Pons (tissue), 1 donor: ENCODE data around the gene PERM1.
A peak's percentile ranks its signal among the peaks of the same experiment; 100 is the strongest.
"Not testable (repeated sequence)": the region's sequence is repeated elsewhere in the genome, so short reads cannot be mapped to it uniquely, and the experiment has no call there.

Experiments
- DNase-seq: peaks from one replicate; pipeline ENCODE4 v3.0.0-alpha.2; 2016; ENCODE audit warnings: low spot score

Gene PERM1

DNA sequence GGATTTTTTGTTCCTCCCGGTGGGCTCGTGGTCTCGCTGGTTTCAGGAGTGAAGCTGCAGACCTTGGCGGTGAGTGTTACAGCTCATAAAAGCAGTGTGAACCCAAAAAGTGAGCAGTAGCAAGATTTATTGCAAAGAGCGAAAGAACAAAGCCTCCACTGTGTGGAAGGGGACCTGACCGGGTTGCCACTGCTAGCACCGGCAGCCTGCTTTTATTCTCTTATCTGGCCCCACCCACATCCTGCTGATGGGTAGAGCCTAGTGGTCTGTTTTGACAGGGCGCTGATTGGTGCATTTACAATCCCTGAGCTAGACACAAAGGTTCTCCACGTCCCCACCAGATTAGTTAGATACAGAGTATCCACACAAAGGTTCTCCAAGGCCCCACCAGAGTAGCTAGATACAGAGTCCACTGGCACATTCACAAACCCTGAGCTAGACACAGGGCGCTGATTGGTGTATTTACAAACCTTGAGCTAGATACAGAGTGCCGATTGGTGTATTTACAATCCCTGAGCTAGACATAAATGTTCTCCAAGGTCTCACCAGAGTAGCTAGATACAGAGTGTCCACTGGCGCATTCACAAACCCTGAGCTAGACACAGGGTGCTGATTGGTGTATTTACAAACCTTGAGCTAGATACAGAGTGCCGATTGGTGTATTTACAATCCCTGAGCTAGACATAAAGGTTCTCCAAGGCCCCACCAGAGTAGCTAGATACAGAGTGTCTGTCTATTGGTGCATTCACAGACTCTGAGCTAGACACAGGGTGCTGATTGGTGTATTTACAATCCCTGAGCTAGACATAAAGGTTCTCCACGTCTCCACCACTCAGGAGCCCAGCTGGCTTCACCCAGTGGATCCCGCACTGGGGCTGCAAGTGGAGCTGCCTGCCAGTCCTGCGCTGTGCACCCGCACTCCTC is 35.8 kb upstream of the PERM1 start:
- DNase-seq, result not testable (repeated sequence)

GRCh38 chr1:1014799-1015681 is 33.1 kb upstream of the PERM1 start:
- no peak for DNase-seq

- DNase-seq, result no peak
These were observed 32.2 kb upstream of the PERM1 start for GRCh38 chr1:1013922-1014648.

DNA sequence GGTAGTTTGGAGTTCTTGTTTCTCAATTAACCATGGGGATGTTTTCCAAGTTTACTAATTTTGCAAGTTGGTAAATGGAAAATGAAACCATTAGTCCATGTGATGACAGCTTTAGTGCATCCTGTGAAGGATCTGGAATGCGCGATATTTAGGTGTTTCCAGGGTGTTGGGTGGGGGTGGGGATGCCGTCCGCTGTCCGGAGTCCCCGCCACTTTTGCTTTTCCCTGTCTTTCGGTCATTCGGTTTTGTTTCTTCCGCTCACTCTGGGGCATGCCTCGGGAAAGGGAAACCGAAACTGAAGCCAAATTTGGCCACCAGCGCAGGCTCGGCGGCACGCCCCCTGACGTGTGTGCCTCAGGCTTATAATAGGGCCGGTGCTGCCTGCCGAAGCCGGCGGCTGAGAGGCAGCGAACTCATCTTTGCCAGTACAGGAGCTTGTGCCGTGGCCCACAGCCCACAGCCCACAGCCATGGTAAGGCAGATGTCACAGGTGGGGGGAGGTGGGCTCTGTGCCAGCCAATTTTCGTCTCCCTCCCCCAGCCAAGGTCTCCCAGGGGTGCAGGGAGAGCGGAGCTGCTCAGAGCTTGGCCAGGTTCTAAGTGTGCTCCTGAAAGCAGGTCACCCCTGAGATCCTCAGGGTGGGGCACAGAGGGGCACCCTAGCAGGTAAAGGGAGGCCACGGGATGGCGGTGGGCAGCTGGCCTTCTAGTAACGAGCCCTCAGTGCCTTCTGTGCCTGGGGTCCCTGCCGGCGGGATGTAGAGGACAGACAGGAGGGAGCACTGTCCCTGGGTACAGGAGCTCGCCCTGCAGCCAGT is 31.4 kb upstream of the PERM1 start, which contains the start of gene ISG15:
Gene ISG15 (plus strand): TSS at position 393 of the 817 bp plus-strand sequence. CDS start 77 bp downstream, at position 470.
- DNase-seq, result peak; percentile 81

DNA sequence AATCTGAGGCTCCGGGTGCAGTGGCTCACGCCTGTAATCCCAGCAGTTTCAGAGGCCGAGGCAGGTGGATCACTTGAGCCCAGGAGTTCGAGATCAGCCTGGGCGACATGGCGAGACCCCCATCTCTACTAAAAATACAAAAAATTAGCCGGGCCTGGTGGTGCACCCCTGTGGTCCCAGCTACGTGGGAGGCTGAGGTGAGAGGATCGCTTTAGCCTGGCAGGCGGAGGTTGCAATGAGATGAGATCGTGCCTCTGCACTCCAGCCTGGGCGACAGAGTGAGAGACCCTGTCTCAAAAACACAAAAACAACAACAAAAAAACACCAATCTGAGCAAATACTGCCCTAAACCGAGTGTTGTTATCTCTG is 30.8 kb upstream of the PERM1 start:
- DNase-seq, result not testable (repeated sequence)

DNA sequence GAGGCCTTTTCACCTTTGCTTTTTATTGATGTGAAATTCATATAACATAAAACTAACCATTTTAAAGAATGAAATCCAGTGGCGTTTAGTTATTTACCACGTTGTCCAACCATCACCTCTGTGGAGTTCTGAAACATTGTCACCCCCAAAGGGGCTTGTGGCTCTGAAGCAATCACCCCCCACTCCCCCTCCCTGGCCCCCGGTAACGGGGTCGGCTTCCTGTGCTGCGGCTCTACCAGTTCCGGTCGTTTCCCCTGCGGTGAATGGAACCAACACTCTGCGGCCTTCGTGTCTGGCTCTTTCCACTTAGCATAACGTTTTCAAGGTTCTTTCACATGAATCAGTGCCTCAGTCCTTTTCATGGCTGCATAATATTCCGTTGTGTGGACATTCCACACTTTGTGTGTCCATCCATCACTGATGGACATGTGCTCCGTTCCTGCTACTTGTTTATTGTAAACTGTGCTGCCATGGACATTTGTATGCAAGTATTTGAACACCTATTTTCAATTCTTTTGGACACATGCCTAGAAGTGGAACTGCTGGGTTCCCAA is 29.6 kb upstream of the PERM1 start:
- no peak for DNase-seq

GRCh38 chr1:1010131-1010530 is 28.2 kb upstream of the PERM1 start:
- not testable (repeated sequence) for DNase-seq

DNA sequence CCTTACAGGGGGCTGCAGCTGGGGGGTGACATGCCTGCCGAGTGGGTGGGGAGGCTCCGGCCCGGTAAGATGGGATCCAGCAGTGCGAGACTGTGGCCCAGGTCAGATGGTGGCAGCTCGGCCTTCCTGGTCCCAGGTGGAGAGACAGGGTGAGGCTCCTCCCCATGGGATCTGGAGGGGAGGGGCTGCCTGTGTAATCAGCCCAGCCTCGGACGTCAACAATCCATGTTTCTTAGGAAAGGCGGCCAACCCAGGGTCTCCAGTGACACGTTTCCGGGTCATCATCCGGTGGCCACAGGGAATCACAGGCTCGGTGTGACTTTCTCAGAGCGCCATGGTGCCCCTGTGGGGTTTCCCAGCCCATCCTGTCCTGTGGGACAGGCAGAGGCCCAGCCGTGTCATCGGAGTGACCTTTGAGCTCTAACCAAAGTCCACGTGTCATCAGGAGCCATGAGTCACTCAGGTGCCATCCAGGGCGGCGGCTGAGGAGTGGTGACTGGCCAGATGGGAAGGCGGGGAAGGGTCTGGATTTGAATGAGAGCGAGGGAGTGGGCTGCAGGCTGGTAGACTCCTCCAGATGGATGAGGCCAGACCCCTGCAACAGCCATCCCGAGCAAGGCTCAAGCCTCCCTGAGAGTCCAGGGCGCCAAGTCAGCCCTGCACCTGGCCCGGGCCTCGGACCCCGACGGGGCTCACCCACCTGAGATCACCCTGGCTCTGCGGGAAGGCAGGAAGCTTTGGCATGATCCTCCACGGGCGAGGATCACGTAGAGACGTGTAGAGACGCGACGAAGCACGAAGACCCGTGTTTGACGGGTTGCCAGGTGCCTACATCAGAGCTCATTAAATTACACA is 24.6 kb upstream of the PERM1 start:
- DNase-seq, result no peak

GRCh38 chr1:1005774-1006304 is 23.9 kb upstream of the PERM1 start:
- no peak for DNase-seq

- DNase-seq, result no peak
These were observed 23.1 kb upstream of the PERM1 start for GRCh38 chr1:1004780-1005697.

- DNase-seq, result no peak
These were observed 22.5 kb upstream of the PERM1 start for GRCh38 chr1:1004420-1004779.

DNA sequence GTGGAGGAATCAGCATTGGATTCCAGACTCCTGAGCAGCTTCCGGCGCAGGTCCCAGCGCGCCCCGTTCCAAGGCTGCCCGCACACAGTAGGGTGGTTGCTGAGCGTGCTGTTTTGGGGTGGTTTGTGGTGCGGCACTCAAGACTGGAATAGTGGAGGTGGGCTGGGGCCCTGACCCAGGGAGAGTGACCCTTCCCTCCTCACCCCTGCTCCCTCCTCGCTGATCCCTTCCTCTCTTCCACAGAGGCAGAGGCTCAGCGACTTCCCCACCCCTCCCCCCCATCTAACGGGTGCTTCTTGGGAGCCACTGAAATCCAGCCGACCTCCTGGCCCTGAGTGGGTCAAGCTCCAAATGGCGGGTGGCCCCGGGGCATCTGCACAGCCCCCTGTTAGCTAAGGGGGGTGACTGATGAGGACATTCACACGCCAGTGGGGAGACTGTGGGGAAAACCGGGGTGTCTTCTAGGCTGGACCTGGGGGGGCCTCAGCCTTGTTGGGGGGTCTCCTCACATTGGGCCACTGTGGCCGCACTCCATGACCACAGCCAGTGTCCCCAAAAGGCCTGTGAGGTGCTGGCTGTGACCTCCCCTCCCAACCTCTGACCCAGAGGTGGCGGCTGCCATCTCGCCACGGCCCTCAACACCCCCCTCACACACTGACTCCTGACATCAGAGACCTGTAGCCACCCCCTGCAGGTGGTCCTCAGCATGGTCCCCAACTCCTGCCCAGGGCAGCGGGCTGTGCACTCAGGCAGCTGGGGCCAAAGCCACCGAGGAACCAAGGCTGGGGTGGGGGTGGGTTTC is 21.9 kb upstream of the PERM1 start:
- no peak for DNase-seq

DNA sequence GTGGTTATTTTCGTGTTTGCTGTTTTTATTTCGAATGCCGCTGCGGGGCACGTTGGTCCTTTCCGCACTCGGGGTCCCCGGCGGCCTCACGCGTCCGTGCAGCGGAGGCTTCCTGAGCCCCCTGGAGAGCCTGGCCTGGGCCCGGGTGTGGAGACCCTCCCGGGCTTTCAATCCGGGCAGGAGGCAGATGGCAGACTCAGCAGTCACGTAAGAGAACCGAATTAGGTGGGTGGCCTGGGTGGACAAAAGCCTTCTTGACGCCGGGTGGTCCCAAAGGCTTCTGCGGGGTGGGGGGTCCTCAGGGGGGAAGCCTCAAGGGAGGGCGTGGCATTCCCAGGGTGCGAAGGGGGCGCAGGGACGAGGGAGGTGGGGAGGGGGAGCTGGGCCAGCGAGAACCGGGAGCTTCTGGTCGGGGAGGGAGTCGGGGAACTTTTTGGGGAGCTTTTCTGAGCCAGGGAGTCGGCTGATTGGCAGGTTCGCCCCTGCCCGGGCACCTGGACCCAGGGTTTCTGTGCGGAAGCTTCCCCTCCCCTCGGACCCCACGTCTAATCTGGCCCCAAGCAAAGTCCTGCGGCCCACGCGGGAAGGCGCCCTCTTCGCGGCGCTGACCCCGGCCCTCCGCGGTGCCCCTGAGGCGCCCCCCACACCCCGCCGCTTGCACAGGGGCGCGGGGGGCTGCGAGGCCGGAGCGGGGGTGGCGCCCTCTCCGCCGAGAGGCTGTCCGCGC is 19.3 kb upstream of the PERM1 start:
- DNase-seq, result no peak

DNA sequence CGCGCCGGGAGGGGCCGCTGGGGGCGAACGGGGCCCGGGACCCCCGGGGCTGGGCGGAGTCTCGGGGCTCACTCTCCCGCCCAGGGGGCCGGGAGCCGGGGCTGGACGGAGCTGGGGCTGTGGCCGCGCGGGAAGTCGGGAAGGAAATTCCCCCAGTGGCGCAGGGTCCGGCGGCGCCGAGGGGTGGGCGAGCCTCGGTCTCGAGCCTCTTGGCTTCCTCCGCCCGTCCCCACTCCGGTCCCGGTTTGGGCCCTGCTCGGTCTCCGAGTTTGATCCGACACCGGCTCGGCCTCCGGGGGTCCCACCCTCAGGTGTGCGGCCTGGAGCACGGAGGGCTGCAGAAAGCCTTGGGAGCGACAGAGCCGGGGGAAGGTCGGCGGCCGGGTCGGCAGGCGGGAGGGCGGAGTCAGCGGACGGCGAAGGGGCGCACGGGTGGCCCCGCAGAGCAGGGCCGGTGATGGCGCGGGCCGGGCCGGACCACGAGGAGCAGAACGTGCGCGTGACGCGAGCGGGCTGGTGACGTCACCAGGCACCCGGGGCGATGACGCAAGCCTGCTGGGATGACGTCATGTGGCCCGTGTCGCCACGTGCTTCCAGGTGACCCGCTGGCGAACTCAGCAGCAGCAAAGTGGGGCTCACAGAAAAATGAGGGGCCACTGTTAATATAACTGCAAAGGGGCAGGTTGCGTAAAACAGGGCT is 18.6 kb upstream of the PERM1 start:
- DNase-seq, result no peak

GRCh38 chr1:999725-1000356 is 17.9 kb upstream of the PERM1 start, which contains the start of gene HES4:
Gene HES4 (minus strand): TSS chr1:1000097. CDS start chr1:999973, 124 bp downstream.
- peak; percentile 36 for DNase-seq
